ENCODE data around the gene MED16.

DNA sequence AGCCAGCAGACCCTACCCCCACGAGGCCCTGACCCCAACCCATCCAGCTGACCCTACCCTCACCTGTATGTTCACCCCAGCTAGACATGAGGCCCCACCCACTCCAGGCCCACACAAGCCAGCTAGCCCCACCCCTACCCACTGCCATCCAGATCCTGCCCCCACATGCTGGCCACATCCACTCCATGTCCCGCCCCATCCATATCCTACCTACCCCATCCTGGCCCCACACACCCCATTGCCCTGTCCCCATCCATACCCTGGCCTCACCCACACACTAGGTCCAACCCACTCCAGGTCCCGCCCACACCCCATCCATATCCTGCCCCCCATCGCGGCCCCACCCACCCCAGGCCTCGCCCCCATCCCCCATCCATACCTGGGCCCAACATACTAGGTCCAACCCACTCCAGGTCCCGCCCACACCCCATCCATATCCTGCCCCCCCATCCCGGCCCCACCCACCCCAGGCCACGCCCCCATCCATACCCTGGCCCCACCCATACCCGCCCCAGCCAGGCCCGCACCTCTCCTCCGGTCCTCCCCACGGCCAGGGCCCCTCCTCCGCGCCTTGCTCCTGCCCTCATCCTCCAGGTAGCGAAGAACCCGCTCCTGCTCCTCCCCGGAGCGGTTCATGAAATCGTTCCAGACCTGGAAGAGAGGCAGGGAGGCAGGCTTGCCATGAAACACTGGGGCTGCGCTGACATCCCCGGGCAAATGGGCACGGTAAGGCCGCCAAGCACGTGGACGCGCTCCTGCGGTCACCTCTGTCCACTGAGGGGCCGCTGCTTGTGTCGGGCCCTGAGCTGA is 7.5 kb upstream of the MED16 start:
- TF ChIP-seq, protein P1, sequence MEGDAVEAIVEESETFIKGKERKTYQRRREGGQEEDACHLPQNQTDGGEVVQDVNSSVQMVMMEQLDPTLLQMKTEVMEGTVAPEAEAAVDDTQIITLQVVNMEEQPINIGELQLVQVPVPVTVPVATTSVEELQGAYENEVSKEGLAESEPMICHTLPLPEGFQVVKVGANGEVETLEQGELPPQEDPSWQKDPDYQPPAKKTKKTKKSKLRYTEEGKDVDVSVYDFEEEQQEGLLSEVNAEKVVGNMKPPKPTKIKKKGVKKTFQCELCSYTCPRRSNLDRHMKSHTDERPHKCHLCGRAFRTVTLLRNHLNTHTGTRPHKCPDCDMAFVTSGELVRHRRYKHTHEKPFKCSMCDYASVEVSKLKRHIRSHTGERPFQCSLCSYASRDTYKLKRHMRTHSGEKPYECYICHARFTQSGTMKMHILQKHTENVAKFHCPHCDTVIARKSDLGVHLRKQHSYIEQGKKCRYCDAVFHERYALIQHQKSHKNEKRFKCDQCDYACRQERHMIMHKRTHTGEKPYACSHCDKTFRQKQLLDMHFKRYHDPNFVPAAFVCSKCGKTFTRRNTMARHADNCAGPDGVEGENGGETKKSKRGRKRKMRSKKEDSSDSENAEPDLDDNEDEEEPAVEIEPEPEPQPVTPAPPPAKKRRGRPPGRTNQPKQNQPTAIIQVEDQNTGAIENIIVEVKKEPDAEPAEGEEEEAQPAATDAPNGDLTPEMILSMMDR (conservative IDR thresholded peaks at IDR 0.05 in 1 of 2, IDR thresholded peaks at IDR 0.05 in 1 of 2; ENCODE audit: low read depth in 1 of 2, low read length in 2 of 2): no peak
- no peak for TF ChIP-seq EZH2 (IDR thresholded peaks at IDR 0.05; ENCODE audit: low read length, missing control alignments)
